Glutamatergic neuron (in vitro differentiated cells): ENCODE measurements around the gene KRTAP1-3. TPM values are rescaled to one million over a fixed set of nuclear protein-coding genes. Genes with fewer than 3 reads are reported as not detected.

Experiments used
- DNase-seq: peaks from one replicate; pipeline ENCODE4 v3.0.0; 2022
- H3K27ac Mint-ChIP-seq: one replicate; pipeline ENCODE4 v1.8.0; 2020; ENCODE audit warnings: mild to moderate bottlenecking, mixed read lengths, inconsistent platforms; ENCODE audit not compliant: unreplicated experiment
- H3K27me3 Mint-ChIP-seq: one replicate; pipeline ENCODE4 v1.8.0; 2020; ENCODE audit warnings: mild to moderate bottlenecking, moderate library complexity, mixed read lengths, inconsistent platforms; ENCODE audit not compliant: unreplicated experiment
- H3K36me3 Mint-ChIP-seq: one replicate; pipeline ENCODE4 v1.8.0; 2020; ENCODE audit warnings: mild to moderate bottlenecking, mixed read lengths, inconsistent platforms; ENCODE audit not compliant: unreplicated experiment
- H3K4me1 Mint-ChIP-seq: one replicate; pipeline ENCODE4 v1.8.0; 2020; ENCODE audit warnings: mild to moderate bottlenecking, low read depth, mixed read lengths, inconsistent platforms; ENCODE audit not compliant: unreplicated experiment
- H3K4me3 Mint-ChIP-seq: one replicate; pipeline ENCODE4 v1.8.0; 2020; ENCODE audit warnings: mild to moderate bottlenecking, mixed read lengths, inconsistent platforms; ENCODE audit not compliant: unreplicated experiment
- H3K9me3 Mint-ChIP-seq: one replicate; pipeline ENCODE4 v1.8.0; 2020; ENCODE audit warnings: mild to moderate bottlenecking, moderate library complexity, mixed read lengths, inconsistent platforms; ENCODE audit not compliant: unreplicated experiment
- CTCF ChIP-seq: fragments of 200-600 bp; sonication (generic); IDR thresholded peaks from one replicate; pipeline ENCODE4 v1.5.0; 2021; ENCODE audit not compliant: partially characterized antibody, unreplicated experiment
- total RNA-seq: library from RNA; stranded (reverse); fragmentation: NEBNext Ultra II Directional; extraction: Animal tissue kit (Norgen Biotek cat#: 25700); gene quantifications from one replicate; pipeline ENCODE4 v1.2.1, GENCODE V29; 2021; ENCODE audit not compliant: unreplicated experiment

Gene KRTAP1-3
- total RNA-seq, 1 donor from 2014 or later, result not detected

- no peak for TF ChIP-seq CTCF
- no peak overlapping the region for H3K27ac Mint-ChIP-seq
- no peaks in the 10 kb centered on the region for H3K36me3 Mint-ChIP-seq
Measured at GRCh38 chr17:41020336-41020735, 14.3 kb downstream of the KRTAP1-3 start.

GRCh38 chr17:41019415-41019814, 15.3 kb downstream of the KRTAP1-3 start:
- Mint-ChIP-seq H3K27ac (no peak overlapping the region), H3K36me3 (no peaks in the 10 kb centered on the region), H3K9me3 (no peaks in the 10 kb centered on the region), H3K4me3 (no peak overlapping the region), H3K4me1 (no peaks in the 10 kb centered on the region), H3K27me3 (no peaks in the 10 kb centered on the region)
- DNase-seq, result no peak
- no peak for TF ChIP-seq CTCF

More at GRCh38 chr17:41020336-41020735, 14.3 kb downstream of the KRTAP1-3 start:
- H3K9me3 Mint-ChIP-seq, result peaks cover 2% of the 10 kb centered on the region
- H3K4me1 Mint-ChIP-seq, result no peaks in the 10 kb centered on the region
- no peak overlapping the region for H3K4me3 Mint-ChIP-seq
- H3K27me3 Mint-ChIP-seq, result no peaks in the 10 kb centered on the region
- DNase-seq, result no peak

- Mint-ChIP-seq H3K36me3 (no peaks in the 10 kb centered on the region), H3K27ac (no peak overlapping the region), H3K4me3 (no peak overlapping the region), H3K9me3 (no peaks in the 10 kb centered on the region), H3K27me3 (no peaks in the 10 kb centered on the region), H3K4me1 (peaks cover 2% of the 10 kb centered on the region)
- DNase-seq, result no peak
- no peak for TF ChIP-seq CTCF
Measured at GRCh38 chr17:41018541-41018940, 16.1 kb downstream of the KRTAP1-3 start.

GRCh38 chr17:41016578-41017215, 18.0 kb downstream of the KRTAP1-3 start:
- Mint-ChIP-seq H3K27me3 (peaks cover 3% of the 10 kb centered on the region), H3K9me3 (peaks cover 2% of the 10 kb centered on the region), H3K4me1 (peaks cover 7% of the 10 kb centered on the region), H3K36me3 (no peaks in the 10 kb centered on the region), H3K27ac (no peak overlapping the region), H3K4me3 (no peak overlapping the region)
- TF ChIP-seq CTCF, result no peak
- no peak for DNase-seq

GRCh38 chr17:41015454-41015853, 19.2 kb downstream of the KRTAP1-3 start:
- TF ChIP-seq CTCF, result no peak
- Mint-ChIP-seq H3K4me1 (peaks cover 7% of the 10 kb centered on the region), H3K27me3 (peaks cover 3% of the 10 kb centered on the region), H3K4me3 (no peak overlapping the region), H3K36me3 (no peaks in the 10 kb centered on the region), H3K27ac (no peak overlapping the region), H3K9me3 (peaks cover 2% of the 10 kb centered on the region)
- no peak for DNase-seq
